IPS-18a (cell line): ENCODE results near the gene DNAH5.
"Not testable (repeated sequence)": the region's sequence is repeated elsewhere in the genome, so short reads cannot be mapped to it uniquely, and the experiment has no call there.

ENCODE experiments used
- H3K27ac ChIP-seq: one replicate; pipeline ENCODE4 v1.5.1; 2013; ENCODE audit warnings: low read length
- H3K27me3 ChIP-seq: one replicate; pipeline ENCODE4 v1.6.1; 2013; ENCODE audit warnings: mild to moderate bottlenecking, low read length; ENCODE audit not compliant: control insufficient read depth, insufficient read depth
- H3K36me3 ChIP-seq: one replicate; pipeline ENCODE4 v1.6.1; 2013; ENCODE audit warnings: low read depth, low read length; ENCODE audit not compliant: control insufficient read depth
- H3K4me1 ChIP-seq: one replicate; pipeline ENCODE4 v1.6.1; 2013; ENCODE audit warnings: low read depth, low read length; ENCODE audit not compliant: control insufficient read depth
- H3K4me3 ChIP-seq: one replicate; pipeline ENCODE4 v1.5.1; 2013; ENCODE audit warnings: low read length
- H3K9ac ChIP-seq: one replicate; pipeline ENCODE4 v1.6.1; 2013; ENCODE audit warnings: mild to moderate bottlenecking, low read length, moderate library complexity
- H3K9me3 ChIP-seq: one replicate; pipeline ENCODE4 v1.6.1; 2013; ENCODE audit warnings: low read depth, low read length; ENCODE audit not compliant: control insufficient read depth

The DNAH5 gene, protein sequence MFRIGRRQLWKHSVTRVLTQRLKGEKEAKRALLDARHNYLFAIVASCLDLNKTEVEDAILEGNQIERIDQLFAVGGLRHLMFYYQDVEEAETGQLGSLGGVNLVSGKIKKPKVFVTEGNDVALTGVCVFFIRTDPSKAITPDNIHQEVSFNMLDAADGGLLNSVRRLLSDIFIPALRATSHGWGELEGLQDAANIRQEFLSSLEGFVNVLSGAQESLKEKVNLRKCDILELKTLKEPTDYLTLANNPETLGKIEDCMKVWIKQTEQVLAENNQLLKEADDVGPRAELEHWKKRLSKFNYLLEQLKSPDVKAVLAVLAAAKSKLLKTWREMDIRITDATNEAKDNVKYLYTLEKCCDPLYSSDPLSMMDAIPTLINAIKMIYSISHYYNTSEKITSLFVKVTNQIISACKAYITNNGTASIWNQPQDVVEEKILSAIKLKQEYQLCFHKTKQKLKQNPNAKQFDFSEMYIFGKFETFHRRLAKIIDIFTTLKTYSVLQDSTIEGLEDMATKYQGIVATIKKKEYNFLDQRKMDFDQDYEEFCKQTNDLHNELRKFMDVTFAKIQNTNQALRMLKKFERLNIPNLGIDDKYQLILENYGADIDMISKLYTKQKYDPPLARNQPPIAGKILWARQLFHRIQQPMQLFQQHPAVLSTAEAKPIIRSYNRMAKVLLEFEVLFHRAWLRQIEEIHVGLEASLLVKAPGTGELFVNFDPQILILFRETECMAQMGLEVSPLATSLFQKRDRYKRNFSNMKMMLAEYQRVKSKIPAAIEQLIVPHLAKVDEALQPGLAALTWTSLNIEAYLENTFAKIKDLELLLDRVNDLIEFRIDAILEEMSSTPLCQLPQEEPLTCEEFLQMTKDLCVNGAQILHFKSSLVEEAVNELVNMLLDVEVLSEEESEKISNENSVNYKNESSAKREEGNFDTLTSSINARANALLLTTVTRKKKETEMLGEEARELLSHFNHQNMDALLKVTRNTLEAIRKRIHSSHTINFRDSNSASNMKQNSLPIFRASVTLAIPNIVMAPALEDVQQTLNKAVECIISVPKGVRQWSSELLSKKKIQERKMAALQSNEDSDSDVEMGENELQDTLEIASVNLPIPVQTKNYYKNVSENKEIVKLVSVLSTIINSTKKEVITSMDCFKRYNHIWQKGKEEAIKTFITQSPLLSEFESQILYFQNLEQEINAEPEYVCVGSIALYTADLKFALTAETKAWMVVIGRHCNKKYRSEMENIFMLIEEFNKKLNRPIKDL (N-terminal part only)

DNA sequence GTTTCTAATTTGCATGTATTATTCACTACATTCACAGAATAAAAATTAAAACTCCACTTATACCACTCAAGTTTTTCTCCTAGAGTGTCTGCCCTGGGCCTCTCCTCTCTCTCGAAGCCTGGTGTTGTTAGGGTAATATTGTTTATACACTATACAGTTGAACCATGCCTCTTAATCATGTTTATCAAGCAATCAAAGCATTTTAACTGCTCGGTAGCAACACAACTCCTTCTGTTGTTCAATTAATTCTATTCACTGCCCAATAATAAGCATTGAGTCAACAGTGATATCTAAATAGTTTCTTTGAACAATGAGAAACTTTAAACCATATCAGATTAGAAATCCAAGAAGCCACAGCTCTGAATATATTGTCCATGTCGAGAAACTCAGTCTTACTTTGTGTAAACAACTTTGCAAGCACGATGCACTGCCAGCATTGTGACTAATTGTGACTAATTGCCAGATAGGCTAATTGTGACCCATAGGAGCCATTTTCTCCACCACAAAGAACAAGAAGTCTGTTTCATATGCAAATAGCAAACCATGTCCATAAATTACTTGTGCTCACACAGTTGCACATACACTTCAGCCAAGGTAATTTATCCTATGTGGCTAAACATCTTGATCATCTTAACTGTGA lies at the start of gene DNAH5:
Gene DNAH5, minus strand, starts transcription at position 129 of the 640 bp plus-strand sequence. CDS start 250 bp downstream, outside the sequence.
- Histone ChIP-seq H3K4me1 (peaks cover 21% of the 10 kb centered on the region), H3K27ac (no peak within 1 kb of the TSS)

DNA sequence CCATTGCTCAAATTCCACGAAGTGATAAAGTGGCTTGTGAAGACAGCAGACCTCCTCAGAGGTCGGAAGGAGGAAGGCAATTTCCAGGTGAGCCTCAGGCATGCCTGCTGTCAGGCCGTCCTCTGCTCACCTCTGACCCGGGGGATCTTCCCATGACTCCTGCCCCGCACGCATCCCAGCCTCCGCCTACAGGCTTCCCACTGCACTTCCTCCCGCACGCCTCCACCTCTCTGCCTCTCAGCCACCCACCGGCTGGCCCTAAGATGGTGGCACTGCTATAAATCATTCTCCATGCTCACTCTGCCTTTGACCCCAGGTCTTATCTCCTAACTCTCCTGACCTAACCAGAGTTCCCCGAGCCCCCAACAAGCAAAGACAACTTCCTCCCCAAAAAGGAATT lies 49.4 kb upstream of the DNAH5 start:
- no peaks in the 10 kb centered on the region for H3K9me3 ChIP-seq
- H3K9ac ChIP-seq, result no peak overlapping the region
- H3K36me3 ChIP-seq, result no peaks in the 10 kb centered on the region
- H3K4me3 ChIP-seq, result no peak overlapping the region
- H3K27ac ChIP-seq, result no peak overlapping the region
- peaks cover 4% of the 10 kb centered on the region for H3K4me1 ChIP-seq
- no peaks in the 10 kb centered on the region for H3K27me3 ChIP-seq

More for the DNA sequence above, at the start of gene DNAH5:
- Histone ChIP-seq H3K36me3 (no peaks in the 10 kb centered on the region), H3K4me3 (no peak within 1 kb of the TSS), H3K9ac (no peak within 1 kb of the TSS), H3K27me3 (no peaks in the 10 kb centered on the region), H3K9me3 (no peaks in the 10 kb centered on the region)

DNA sequence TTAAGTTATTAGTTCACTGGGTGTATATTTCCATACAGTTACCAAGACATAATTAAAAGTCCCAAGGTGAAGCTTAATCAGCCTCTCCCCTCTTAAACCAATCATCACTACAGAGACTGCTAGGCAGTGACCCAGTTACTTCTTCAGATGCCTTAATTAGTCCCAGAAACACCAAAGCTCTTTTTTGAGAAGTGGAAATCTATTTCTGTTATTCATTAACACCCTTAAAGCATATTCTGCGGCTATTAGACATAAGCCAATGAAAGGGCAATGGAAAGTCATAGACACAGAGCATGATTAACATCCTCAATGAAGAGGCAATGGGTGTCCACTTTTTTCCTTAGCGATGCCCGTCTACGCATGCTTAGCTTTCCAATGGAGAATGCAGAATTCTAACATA lies 48.3 kb upstream of the DNAH5 start:
- Histone ChIP-seq H3K36me3 (no peaks in the 10 kb centered on the region), H3K9ac (no peak overlapping the region)

DNA sequence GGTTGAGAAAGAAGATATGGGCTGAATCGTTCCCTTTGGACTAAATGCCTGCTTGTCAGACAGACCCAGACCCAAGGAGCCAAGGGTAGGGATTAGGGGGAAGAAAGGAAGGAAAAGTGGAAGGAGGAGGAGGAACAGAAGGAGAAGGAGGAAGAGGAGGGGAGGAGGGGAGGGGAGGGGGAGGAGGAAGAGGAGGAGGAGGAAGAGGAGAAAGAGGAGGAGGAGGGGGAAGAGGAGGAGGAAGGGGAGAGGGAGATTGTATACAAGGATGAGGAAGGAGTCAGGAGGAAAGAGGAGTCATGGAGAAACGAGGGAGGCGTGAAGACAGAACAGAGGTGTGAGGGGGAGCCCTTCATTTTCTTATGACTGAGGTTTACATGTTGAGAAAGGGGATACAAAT lies 46.9 kb upstream of the DNAH5 start:
- H3K9me3 ChIP-seq, result no peaks in the 10 kb centered on the region
- H3K4me1 ChIP-seq, result peaks cover 4% of the 10 kb centered on the region
- H3K9ac ChIP-seq, result no peak overlapping the region
- H3K36me3 ChIP-seq, result no peaks in the 10 kb centered on the region
- H3K27me3 ChIP-seq, result no peaks in the 10 kb centered on the region
- H3K4me3 ChIP-seq, result no peak overlapping the region
- H3K27ac ChIP-seq, result no peak overlapping the region

More for the DNA sequence above, 48.3 kb upstream of the DNAH5 start:
- no peaks in the 10 kb centered on the region for H3K27me3 ChIP-seq
- no peaks in the 10 kb centered on the region for H3K9me3 ChIP-seq
- H3K4me3 ChIP-seq, result no peak overlapping the region
- peaks cover 4% of the 10 kb centered on the region for H3K4me1 ChIP-seq
- no peak overlapping the region for H3K27ac ChIP-seq

DNA sequence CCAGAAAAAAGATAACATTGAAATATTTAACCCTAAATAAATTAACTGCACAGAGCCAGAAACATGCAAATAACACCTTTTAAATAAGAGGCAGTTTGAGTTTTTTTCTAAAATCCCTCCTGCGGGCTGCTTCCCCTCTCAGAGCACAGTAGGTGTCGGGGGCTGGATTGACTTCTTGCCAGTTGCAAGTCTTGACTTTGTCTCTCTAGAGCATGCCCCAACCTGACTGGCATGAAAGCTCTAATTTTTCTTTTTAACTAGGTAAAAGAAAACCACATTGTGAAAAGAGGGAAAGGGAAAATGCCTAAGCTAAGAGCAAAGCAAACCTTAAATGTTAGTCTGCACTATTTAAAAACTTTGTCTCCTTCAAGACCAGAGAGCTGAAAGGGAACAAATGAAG lies 46.4 kb upstream of the DNAH5 start:
- Histone ChIP-seq H3K9ac (no peak overlapping the region), H3K36me3 (no peaks in the 10 kb centered on the region), H3K4me3 (no peak overlapping the region), H3K27me3 (no peaks in the 10 kb centered on the region), H3K27ac (no peak overlapping the region), H3K4me1 (peaks cover 4% of the 10 kb centered on the region), H3K9me3 (no peaks in the 10 kb centered on the region)

- Histone ChIP-seq H3K27me3 (no peaks in the 10 kb centered on the region), H3K9ac (no peak overlapping the region), H3K4me3 (no peak overlapping the region), H3K4me1 (peaks cover 4% of the 10 kb centered on the region), H3K36me3 (no peaks in the 10 kb centered on the region), H3K9me3 (no peaks in the 10 kb centered on the region), H3K27ac (no peak overlapping the region)
Measured at GRCh38 chr5:13989832-13990231, 45.3 kb upstream of the DNAH5 start.

DNA sequence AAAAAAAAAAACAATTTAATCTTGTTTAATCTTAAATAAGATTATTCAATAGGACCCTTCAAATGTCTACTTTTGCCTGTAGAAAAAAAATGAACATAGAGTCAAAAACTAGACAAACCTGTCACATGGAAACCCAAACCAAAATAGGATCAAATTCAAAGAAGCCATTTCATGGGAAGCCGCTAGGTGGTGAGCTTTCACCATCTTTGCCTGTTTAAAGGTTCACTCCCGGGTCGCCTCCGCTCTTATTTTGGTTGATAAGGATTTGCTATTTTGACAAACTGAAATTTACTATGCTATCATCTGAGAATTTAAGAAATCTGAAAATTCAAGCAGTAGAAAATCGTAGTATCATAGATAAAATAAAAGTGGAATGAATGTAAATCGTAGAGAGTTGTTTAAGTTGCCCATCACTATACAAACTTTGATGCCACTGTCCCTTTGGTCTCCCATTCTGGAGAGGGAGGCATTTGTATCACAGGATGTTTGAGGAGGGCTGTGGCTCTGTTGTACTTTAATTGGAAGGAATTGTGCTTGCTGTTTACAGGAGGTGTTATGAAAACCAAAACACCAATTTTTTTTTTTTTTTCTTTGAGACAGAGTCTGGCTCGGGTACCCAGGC lies 43.5 kb upstream of the DNAH5 start:
- no peaks in the 10 kb centered on the region for H3K27me3 ChIP-seq
- H3K9me3 ChIP-seq, result no peaks in the 10 kb centered on the region
- no peak overlapping the region for H3K27ac ChIP-seq
- H3K4me1 ChIP-seq, result peaks cover 4% of the 10 kb centered on the region
- no peaks in the 10 kb centered on the region for H3K36me3 ChIP-seq
- H3K4me3 ChIP-seq, result no peak overlapping the region
- H3K9ac ChIP-seq, result no peak overlapping the region

DNA sequence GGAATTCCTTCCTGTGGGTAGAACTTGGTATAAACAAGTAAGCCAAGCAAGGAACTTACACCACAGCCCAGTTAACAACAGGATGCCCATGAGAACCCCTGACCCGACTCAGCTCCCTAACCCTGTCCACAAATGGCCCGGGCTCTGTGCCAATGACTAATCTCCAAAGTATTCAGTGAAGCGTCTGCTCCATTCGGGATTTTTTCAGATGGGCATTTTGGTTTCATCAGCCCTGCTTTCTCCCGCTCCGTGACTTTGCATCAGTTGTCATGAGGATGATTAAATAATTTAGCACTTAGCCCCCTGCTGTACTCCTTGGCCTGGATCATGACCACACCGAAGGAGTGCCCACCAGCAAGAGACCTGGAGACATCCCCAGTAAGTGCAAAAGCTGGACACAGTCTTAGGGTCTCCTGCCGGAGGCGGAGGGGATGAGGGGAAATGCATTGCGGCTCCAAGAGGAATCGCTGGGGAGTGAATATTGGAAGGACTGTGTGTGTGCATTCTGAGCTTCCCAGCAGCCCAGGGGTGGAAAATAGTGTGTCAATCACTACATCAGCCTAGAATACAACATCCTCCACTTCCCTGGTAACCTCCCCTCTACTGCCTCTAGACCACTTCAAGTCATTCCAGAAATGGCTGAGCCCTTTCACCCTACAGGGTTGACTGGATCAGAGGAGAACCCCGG lies 41.4 kb upstream of the DNAH5 start:
- H3K9ac ChIP-seq, result no peak overlapping the region
- no peak overlapping the region for H3K27ac ChIP-seq
- H3K4me3 ChIP-seq, result no peak overlapping the region

GRCh38 chr5:13984888-13985287 lies 40.4 kb upstream of the DNAH5 start:
- not testable (repeated sequence) for H3K4me1 ChIP-seq, H3K9me3 ChIP-seq, H3K9ac ChIP-seq, H3K27ac ChIP-seq, H3K4me3 ChIP-seq, H3K27me3 ChIP-seq, H3K36me3 ChIP-seq

More for the DNA sequence above, 41.4 kb upstream of the DNAH5 start:
- Histone ChIP-seq H3K36me3 (no peaks in the 10 kb centered on the region), H3K4me1 (peaks cover under 1% of the 10 kb centered on the region), H3K9me3 (no peaks in the 10 kb centered on the region), H3K27me3 (no peaks in the 10 kb centered on the region)
